Esophagus muscularis mucosa (tissue), 4 donors: Measurements from ENCODE around the gene MRPS23. TPM values are rescaled to one million over a fixed set of nuclear protein-coding genes. Genes with fewer than 3 reads are reported as not detected.

Experiments
- DNase-seq: peaks from one replicate; pipeline ENCODE4 v3.0.0-alpha.2; 2017; ENCODE audit errors: extremely low spot score
- H3K27ac ChIP-seq, 4 donors: fragments of 200-600 bp; sonication (generic); replicated peaks in 1 of 4; 1 replicate in 3 of 4; 2 replicates in 1 of 4; pipeline ENCODE4 v1.5.1; 2016 to 2019; ENCODE audit warnings: mild to moderate bottlenecking in 1 of 4
- H3K27me3 ChIP-seq, 4 donors: fragments of 200-600 bp; sonication (generic); one replicate each; pipeline versions ENCODE4 v1.5.1 to v1.6.0; 2016 to 2019
- H3K36me3 ChIP-seq, 4 donors: fragments of 200-600 bp; sonication (generic); one replicate each; pipeline ENCODE4 v1.5.1; 2016 to 2019
- H3K4me1 ChIP-seq, 4 donors: fragments of 200-600 bp; sonication (generic); one replicate each; pipeline ENCODE4 v1.5.1; 2016 to 2019
- H3K4me3 ChIP-seq, 4 donors: fragments of 200-600 bp; sonication (generic); 1 replicate in 2 of 4; 2 replicates in 2 of 4; pipeline ENCODE4 v1.5.1; 2016 to 2019; ENCODE audit warnings: mild to moderate bottlenecking in 4 of 4, moderate library complexity in 1 of 4
- H3K9me3 ChIP-seq, 4 donors: fragments of 200-600 bp; sonication (generic); 1 replicate in 3 of 4; 2 replicates in 1 of 4; pipeline ENCODE4 v1.5.1; 2016 to 2019
- CTCF ChIP-seq, 3 experiments: fragments of 200-600 bp in 2 of 3; fragments of 450-650 bp in 1 of 3; sonication (generic) in 2 of 3; IDR thresholded peaks; one replicate each; pipeline ENCODE4 v1.5.1; 2017 to 2019; ENCODE audit warnings: antibody characterized with exemption in 3 of 3, mild to moderate bottlenecking in 2 of 3, moderate library complexity in 1 of 3
- EP300 ChIP-seq: sonication (generic); formaldehyde crosslinking; IDR thresholded peaks from one replicate; pipeline ENCODE4 v1.6.1; 2017; ENCODE audit warnings: antibody characterized with exemption
- POLR2A ChIP-seq: fragments of 450-650 bp; IDR thresholded peaks from one replicate; pipeline ENCODE4 v1.6.1; 2017; ENCODE audit warnings: antibody characterized with exemption, moderate library complexity, mild to moderate bottlenecking, low read depth
- POLR2AphosphoS5 ChIP-seq, 2 donors: sonication (generic); formaldehyde crosslinking; IDR thresholded peaks; one replicate each; pipeline ENCODE4 v1.6.1; 2017; ENCODE audit warnings: antibody characterized with exemption in 2 of 2
- WGBS: methylation state at CpG from one replicate; pipeline ENCODE4 v1.1.5; 2018; 5-methylcytosine and 5-hydroxymethylcytosine counted together
- intact Hi-C: fragments of 100-400 bp; cut with DNase I; formaldehyde crosslinking; loops from one replicate; pipeline ENCODE4 v1.15.1; 2023
- total RNA-seq, 4 donors: library from RNA; depleted of rRNA; stranded (reverse); fragments of >200 nt; gene quantifications; one replicate each; pipeline versions ENCODE4 v1.1.0 to v1.2.1, GENCODE V29; 2016

Gene MRPS23
- total RNA-seq, 4 donors from 2014 or later = 11.6 to 22.2 (median 16.9) TPM

- WGBS = 77% methylated on average over 13 of the region's 13 CpGs
- Histone ChIP-seq H3K36me3 (peaks cover 18 to 82% (median 71%) of the 10 kb centered on the region in 4 donors), H3K9me3 (no peaks in the 10 kb centered on the region), H3K27me3 (no peaks in the 10 kb centered on the region), H3K4me1 (peaks cover 52 to 73% (median 66%) of the 10 kb centered on the region in 4 donors), H3K27ac (peak overlapping the region; percentile 88 to 95 (median 92)), H3K4me3 (no peak overlapping the region)
- DNase-seq = no peak
- TF ChIP-seq CTCF (IDR thresholded peaks at IDR 0.05) (no peak), EP300 (no peak), POLR2A (no peak), POLR2AphosphoS5 (IDR thresholded peaks at IDR 0.05) (no peak)
- intact Hi-C loops = no loop called here
These were observed 19.2 kb upstream of the MRPS23 start for GRCh38 chr17:57868910-57869616.

GRCh38 chr17:57868007-57868909 is 18.4 kb upstream of the MRPS23 start:
- no peaks in the 10 kb centered on the region for H3K27me3 ChIP-seq
- H3K9me3 ChIP-seq = no peaks in the 10 kb centered on the region
- peak; percentile 96 for DNase-seq
- peak overlapping the region in 2 of 4 donors; percentile 8 to 32 for H3K4me3 ChIP-seq
- 8% methylated on average over 18 of the region's 23 CpGs for WGBS
- H3K27ac ChIP-seq = peak overlapping the region; percentile 88 to 95 (median 92)
- intact Hi-C loops = no loop called here
- H3K36me3 ChIP-seq = peaks cover 18 to 76% (median 70%) of the 10 kb centered on the region in 4 donors
- peaks cover 44 to 73% (median 63%) of the 10 kb centered on the region in 4 donors for H3K4me1 ChIP-seq
- peak; percentile 39 to 61 (median 52) for TF ChIP-seq CTCF (IDR thresholded peaks at IDR 0.05)
- peak; percentile 70 to 81 for TF ChIP-seq POLR2AphosphoS5 (IDR thresholded peaks at IDR 0.05)
- TF ChIP-seq EP300 = peak; percentile 44
- TF ChIP-seq POLR2A = no peak

- Histone ChIP-seq H3K27ac (peak overlapping the region; percentile 88 to 95 (median 92)), H3K36me3 (peaks cover 13 to 65% (median 60%) of the 10 kb centered on the region in 4 donors), H3K4me1 (peaks cover 41 to 73% (median 63%) of the 10 kb centered on the region in 4 donors), H3K27me3 (no peaks in the 10 kb centered on the region), H3K4me3 (no peak overlapping the region), H3K9me3 (no peaks in the 10 kb centered on the region)
- intact Hi-C loops = no loop called here
- DNase-seq = no peak
- TF ChIP-seq POLR2AphosphoS5 (IDR thresholded peaks at IDR 0.05) = no peak
- 91% methylated on average over 6 of the region's 10 CpGs for WGBS
These were observed 17.3 kb upstream of the MRPS23 start for GRCh38 chr17:57867126-57867525.

- H3K27me3 ChIP-seq = no peaks in the 10 kb centered on the region
- intact Hi-C loops = no loop called here
- peak overlapping the region; percentile 88 to 95 (median 92) for H3K27ac ChIP-seq
- no peak for DNase-seq
- no peak overlapping the region for H3K4me3 ChIP-seq
- peaks cover 10 to 61% (median 56%) of the 10 kb centered on the region in 4 donors for H3K36me3 ChIP-seq
- no peaks in the 10 kb centered on the region for H3K9me3 ChIP-seq
- WGBS = 88% methylated on average over 1 of the region's 5 CpGs
- peaks cover 41 to 73% (median 63%) of the 10 kb centered on the region in 4 donors for H3K4me1 ChIP-seq
- no peak for TF ChIP-seq POLR2AphosphoS5 (IDR thresholded peaks at IDR 0.05)
- no peak for TF ChIP-seq EP300
- no peak for TF ChIP-seq POLR2A
- no peak for TF ChIP-seq CTCF (IDR thresholded peaks at IDR 0.05)
These were observed 16.9 kb upstream of the MRPS23 start for GRCh38 chr17:57866723-57867122.

GRCh38 chr17:57866319-57866718 is 16.5 kb upstream of the MRPS23 start:
- DNase-seq = no peak
- 91% methylated on average over 8 of the region's 10 CpGs for WGBS
- no peak overlapping the region for H3K4me3 ChIP-seq
- no peaks in the 10 kb centered on the region for H3K9me3 ChIP-seq
- no peak for TF ChIP-seq EP300
- TF ChIP-seq CTCF (IDR thresholded peaks at IDR 0.05) = no peak
- TF ChIP-seq POLR2A = no peak
- TF ChIP-seq POLR2AphosphoS5 (IDR thresholded peaks at IDR 0.05) = no peak
- H3K4me1 ChIP-seq = peaks cover 40 to 73% (median 63%) of the 10 kb centered on the region in 4 donors
- H3K36me3 ChIP-seq = peaks cover 10 to 57% (median 54%) of the 10 kb centered on the region in 4 donors
- intact Hi-C loops = no loop called here
- no peaks in the 10 kb centered on the region for H3K27me3 ChIP-seq
- peak overlapping the region; percentile 88 to 95 (median 92) for H3K27ac ChIP-seq
